NCI-H2029 (cell line): ENCODE results near the gene EPHB3.

ENCODE experiments used
- DNase-seq: peaks from one replicate; lab custom pipeline; 2025; lab: John Stamatoyannopoulos, UW

EPHB3 gene

GRCh38 chr3:184564685-184565385 is 3.2 kb downstream of the EPHB3 start:
- DNase-seq = no peak

- peak; percentile 68 for DNase-seq
Measured at GRCh38 chr3:184565421-184566211, 4.0 kb downstream of the EPHB3 start.

GRCh38 chr3:184566441-184567414 is 5.1 kb downstream of the EPHB3 start:
- DNase-seq = no peak

GRCh38 chr3:184567946-184568559 is 6.5 kb downstream of the EPHB3 start:
- DNase-seq = no peak

GRCh38 chr3:184568560-184568923 is 7.0 kb downstream of the EPHB3 start:
- no peak for DNase-seq

- DNase-seq = no peak
Measured at GRCh38 chr3:184568924-184569829, 7.6 kb downstream of the EPHB3 start.

- no peak for DNase-seq
Measured at GRCh38 chr3:184570035-184570434, 8.4 kb downstream of the EPHB3 start.

- no peak for DNase-seq
Measured at GRCh38 chr3:184570489-184570888, 8.9 kb downstream of the EPHB3 start.

- DNase-seq = no peak
Measured at GRCh38 chr3:184571750-184572377, 10.3 kb downstream of the EPHB3 start.

- DNase-seq = no peak
Measured at GRCh38 chr3:184572633-184573270, 11.2 kb downstream of the EPHB3 start.

- DNase-seq = peak; percentile 59
Measured at GRCh38 chr3:184574515-184575417, 13.2 kb downstream of the EPHB3 start.

- no peak for DNase-seq
Measured at GRCh38 chr3:184575701-184576100, 14.1 kb downstream of the EPHB3 start.

- DNase-seq = no peak
Measured at GRCh38 chr3:184576457-184577240, 15.1 kb downstream of the EPHB3 start.

- no peak for DNase-seq
Measured at GRCh38 chr3:184577546-184577945, 16.0 kb downstream of the EPHB3 start.

- no peak for DNase-seq
Measured at GRCh38 chr3:184578218-184578617, 16.6 kb downstream of the EPHB3 start.

GRCh38 chr3:184578822-184579221 is 17.2 kb downstream of the EPHB3 start:
- DNase-seq = no peak

GRCh38 chr3:184579513-184579912 is 17.9 kb downstream of the EPHB3 start:
- DNase-seq = no peak

GRCh38 chr3:184580376-184580775 is 18.8 kb downstream of the EPHB3 start:
- DNase-seq = no peak
